HG03565 (cell line): ENCODE results near the gene ISCU.
"Not testable (repeated sequence)": the region's sequence is repeated elsewhere in the genome, so short reads cannot be mapped to it uniquely, and the experiment has no call there.

Experiments used
- ATAC-seq: cut with Tn5 transposase; IDR thresholded peaks from one replicate; pipeline ENCODE4 v1.9.1; 2021; ENCODE audit warnings: mild to moderate bottlenecking, moderate library complexity; ENCODE audit not compliant: unreplicated experiment

ISCU gene

DNA sequence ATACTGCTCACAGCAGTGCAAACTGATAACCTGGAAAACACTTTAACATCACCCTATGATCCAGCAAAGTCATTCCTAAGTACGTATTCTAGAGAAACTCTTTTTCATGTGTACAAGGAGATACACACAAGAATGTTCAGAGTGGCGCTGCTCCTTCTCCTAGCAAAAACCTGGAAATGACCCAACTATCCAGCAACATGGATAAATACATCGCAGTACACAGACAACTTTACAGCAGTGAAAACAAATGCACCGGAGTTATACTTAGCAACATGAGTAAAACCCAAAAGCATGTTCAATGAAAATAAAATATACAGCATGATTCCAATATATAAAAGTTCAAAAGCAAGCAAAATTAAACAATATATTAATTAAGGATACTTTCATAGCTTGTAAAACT is 20.1 kb upstream of the ISCU start:
- ATAC-seq = no peak

DNA sequence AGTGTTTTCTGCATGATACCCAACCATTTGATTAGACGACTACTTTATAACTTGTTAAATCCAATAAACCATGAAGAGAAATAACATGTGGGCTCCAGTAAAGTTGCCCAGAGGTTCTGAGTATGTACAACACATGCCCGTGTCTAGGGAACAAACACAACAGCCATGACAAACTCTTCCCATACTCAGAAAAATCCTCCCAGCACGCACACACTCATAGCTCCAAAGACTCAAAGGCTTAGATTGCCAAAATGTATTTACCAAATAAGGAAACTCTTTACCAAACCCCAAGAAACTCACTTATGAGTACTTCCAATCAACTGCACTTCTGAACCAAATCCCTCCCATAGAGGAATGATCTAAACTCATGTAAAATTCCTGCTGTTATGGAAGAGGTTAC is 18.7 kb upstream of the ISCU start:
- no peak for ATAC-seq

DNA sequence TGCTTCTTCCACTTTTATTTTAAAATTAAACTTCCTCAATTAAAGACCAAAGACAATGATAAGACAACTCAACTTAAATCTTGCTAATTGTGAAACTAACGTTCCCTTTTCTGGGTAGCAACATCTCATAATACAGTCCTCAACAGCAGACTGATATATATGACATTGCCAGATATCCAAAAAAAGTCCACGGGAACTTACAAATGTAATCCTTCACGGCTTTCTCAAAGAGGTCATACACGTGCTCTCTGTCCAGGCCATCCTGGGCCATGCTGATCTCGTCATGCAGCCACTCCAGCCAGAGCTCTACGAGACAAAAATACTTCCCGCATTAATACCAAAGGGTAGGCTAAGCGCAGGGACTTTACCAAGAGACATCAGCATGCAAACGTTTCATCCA is 14.7 kb upstream of the ISCU start:
- ATAC-seq = no peak

DNA sequence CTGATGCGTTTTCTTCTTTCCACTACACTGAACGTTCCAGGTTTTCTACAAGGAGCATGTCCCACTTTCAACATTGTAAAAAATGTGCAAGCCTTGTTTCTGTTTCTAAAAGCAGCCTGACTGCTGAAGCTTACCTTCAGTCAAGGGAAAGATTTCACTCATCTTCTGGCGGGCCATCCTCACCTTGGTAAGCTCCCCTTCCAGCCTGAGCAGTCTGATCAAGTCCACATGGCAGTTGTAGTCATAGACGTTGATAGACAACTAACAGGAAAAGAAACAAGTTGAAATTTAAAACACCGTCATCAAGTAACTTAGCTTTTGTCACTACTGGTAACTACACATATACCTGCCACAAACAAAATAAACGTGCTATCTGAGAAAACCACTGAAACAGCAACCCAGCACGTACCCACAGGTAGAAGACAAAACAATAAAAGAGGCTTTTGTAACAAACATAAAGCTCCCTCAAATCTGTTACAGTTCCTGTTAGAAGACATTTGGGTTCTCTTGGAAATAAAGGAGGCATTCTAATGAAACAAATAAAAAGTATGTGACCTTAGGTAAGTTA is 13.4 kb upstream of the ISCU start:
- no peak for ATAC-seq

DNA sequence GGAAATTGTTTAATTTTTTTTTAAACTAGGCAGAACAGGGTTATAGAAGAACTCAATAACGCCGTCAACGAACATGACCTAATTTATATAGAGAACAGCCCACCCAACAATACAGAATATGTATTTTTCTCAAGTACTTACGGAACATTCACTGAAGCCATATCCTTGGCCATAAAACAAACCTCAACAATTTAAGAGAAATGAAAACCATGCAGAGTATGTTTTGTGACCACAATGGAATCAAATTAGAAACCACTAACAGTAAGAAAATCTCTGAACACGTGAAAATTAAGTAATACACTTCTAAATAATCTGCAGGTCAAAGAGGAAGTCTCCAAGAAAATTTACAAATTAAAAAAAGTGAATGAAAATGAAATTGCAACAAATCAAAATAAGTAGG is 10.9 kb upstream of the ISCU start:
- ATAC-seq = no peak

DNA sequence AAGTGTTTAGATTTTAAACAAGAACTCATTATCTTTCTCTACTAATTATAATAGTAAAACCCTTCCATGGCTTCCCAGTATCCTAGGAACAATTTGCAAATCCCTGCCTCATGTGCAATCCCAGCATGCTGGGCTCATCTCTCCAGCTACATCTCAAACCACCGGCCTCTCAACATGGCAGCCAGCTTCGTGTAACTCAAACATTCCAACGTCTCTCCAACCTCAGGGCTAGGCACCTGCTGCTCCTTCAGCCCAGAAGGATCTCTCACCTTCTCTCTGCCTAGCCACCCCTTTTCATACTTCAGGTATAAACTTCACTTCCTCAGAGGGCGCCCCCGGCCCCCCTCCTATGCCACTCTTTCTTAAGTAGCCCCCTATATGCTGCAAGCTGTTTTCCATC is 8.6 kb upstream of the ISCU start:
- ATAC-seq = no peak

DNA sequence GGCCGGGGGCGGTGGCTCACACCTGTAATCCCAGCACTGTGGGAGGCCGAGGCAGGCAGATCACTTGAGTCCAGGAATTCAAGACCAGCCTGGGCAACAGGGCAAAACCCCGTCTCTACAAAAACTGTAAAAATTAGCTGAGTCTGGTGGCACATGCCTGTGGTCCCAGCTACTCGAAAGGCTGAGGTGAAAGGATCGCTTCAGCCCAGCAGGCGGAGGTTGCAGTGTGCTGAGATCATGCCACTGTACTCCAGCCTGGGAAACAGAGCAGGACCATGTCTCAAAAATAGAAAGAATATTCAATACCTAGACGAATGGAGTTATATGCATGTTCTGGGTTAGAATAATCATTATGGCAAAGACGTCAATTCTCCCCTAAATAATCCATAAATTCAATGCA is 7.0 kb upstream of the ISCU start:
- ATAC-seq = not testable (repeated sequence)

DNA sequence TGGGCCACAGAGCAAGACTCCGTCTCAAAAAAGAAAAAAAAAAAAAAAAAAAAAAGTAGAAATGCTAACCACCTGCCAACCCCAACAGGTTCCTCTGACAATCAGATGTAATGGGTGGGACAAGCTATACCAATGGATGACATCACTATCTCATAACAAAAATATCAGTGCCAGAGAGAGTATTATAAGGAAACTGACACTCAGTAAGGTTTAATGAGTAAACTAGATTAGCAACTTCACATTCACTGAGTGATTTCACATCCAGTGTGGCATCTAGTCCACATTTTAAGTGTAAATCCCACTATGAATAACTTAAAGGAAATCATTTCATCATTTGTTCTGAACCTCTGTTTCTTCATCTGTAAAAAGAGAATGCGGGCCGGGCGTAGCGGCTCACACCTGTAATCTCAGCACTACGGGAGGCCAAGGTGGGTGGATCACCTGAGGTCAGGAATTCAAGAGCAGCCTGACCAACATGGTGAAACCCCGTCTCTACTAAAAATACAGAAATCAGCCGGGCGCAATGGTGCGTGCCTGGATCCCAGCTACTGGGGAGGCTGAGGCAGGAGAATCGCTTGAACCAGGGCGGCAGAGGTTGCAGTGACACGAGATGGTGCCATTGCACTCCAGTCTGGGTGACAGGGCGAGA is 3.3 kb upstream of the ISCU start:
- no peak for ATAC-seq

DNA sequence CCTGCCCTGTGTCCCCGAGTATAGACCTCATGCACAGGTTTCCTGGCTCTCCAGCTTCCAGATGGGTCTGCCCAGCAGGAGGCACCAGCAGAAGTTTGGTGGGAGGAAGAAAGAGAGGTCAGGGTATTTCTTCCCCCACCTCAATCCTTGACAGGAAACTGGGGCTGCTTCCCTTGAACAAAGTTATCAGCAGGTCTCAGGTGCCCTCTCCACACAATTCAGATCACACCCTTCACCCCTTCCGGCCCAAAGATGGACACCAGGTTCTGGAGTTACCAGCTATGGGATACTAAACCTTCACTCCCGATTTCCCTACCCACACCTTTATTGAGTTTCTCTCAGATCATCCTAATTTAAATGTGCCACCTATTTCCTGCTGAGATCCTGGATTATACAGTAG is 2.6 kb upstream of the ISCU start:
- ATAC-seq = no peak

DNA sequence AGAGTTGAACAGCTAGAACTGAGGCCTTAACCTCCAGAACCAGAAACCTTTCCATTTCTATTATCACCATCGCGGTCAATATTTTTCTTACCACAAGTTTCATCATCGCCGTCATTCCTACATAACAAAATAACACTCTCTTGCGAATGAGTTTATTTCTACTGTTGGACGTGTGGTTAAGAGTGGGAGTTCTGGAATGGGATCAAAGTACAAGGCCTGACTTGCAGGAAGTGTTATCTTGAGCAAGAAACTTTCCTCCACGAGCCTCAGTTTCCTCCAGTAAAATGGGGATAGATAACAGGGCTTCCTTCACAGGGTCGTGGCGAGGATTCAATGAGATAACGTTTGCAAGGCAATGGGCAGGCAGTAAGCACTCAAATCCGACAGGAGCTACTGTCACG is 2.1 kb upstream of the ISCU start:
- no peak for ATAC-seq

DNA sequence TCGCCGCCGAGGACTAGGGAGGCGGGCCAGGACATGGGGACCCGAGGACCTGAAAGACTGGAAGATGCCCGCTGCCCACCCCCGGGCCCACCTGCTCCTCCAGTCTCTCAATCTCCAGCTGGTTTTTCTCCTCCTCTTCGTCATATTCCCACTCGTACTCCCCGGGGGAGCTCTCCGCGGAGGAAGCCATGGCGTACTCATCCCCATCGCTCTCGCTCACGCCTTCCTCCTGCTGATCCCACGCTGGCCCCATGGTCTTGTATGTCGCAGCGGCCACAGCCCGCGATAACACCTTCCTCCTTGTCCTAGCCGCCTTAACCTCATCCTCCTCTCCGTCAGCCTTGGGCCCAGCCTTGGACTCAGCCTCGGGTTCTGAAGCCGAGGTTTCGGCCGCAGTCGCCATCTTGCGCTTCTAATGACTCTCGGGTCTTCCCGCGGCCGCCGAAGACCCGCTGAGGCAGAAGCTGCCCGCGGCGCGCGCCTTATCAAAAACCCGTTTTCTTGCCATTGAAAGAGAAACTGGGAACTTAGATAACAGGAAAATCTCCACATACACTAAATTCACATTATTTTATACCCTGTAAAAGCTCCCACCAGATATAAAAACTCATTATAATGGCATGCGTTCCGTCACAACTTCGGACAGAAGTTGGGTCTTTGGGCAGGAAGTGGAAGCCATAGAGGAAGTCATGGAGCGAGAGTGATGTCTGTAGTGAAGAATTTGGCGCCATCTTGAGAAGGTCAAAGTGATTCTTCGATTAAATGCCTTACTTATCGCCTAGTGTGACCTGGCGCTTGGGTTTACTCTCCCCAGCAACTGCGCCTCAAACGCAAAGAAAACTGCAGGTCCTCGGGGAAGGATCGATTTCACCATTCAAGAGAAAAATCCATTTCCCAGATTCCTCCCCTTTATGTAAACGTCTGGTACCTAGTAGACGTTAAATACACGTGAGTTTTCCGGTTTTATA is 1.4 kb upstream of the ISCU start, which contains the start of gene SART3:
TSS of gene SART3 (minus strand) at position 422 of the 968 bp plus-strand sequence. CDS start at position 403, 19 bp downstream.
- ATAC-seq = peak; percentile 28

DNA sequence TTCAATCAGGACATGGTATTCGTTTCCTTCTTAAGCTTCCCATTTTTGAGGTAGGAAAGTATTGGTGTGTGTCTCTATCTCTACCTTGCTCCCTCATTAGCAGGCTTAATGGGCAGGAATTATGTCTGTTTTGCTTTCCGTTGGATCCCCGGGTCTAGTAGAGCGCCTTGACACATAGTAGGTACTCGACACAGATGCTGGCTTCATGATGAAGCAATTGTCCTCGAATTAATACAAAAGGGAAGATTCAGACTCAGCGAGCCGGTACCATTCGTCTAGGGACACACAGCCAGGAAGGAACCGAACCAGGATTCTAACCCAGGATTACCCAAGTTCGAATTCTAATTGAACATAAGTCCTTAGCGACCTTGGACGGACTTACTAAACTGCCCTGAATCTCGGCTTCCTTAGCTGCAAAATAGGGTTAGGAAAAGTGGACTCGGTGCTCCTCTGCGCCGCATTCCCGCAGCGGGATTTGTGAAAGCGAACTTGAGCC is 496 bp upstream of the ISCU start:
- ATAC-seq = no peak

DNA sequence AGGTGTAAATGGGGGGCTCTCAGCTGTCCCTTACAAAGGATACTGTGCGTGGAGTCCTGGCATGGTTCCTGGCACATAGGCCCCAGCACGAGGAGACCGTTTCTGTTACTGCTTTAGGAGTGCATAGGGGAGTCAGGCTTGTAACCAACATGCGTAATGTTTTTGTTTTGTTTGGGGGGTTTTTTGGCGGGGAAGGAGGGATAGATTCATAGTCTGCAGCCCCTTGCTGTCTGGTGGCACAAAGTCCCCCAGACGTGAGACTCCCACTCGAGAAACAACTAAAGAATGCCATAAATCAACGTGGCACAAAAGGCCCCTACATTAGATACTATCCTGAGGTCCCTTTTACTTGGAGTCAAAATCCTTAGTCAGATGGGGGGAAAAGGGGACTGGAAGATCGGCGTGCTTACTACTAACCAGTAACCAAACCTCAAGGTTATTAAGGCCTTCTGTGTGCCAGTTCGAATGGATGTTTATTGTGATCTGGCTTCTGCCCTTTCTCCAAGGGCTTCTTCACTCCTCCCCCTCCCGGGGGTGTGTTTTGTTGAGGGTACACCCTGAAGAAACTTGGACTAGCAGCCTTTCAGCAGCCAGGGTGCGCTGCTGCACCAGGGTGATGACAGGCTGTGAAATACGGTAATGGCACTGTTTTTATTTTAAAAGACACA is 874 bp downstream of the ISCU start:
- ATAC-seq = peak; percentile 24

DNA sequence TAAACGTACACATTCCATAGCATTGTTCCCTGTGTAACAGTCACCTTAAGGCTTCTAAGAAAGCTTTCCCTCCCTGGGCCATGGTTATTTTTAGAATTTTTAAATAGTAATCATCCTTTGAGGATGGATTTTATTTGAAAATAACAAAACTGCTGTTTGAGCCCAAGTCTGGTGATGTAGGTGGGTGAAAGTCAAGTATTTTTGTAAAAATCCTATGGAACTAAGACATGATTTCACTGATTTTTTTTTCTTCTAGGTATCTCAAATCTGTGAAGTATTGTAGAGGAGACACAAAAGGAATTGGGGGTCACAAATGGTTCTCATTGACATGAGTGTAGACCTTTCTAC is 1.4 kb downstream of the ISCU start:
- no peak for ATAC-seq

DNA sequence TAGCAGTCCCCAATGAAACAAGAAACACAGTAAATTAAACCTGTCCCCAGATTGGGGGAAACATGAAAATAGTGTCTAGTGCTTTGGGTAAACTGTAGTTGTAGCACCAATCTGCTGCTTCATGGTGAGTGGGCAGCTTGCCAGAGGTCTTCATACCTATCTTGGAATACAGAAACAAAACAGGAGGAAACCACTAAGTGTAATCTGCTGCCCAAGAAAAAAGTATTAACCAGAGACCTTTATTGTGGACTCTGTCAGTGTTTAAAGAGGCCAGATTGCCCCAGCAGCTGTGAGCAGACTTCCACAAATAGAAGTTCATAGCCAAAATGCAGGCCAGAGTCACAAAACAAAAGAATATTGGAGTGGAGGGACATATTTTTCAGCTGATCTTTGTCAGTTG is 2.3 kb downstream of the ISCU start:
- no peak for ATAC-seq

DNA sequence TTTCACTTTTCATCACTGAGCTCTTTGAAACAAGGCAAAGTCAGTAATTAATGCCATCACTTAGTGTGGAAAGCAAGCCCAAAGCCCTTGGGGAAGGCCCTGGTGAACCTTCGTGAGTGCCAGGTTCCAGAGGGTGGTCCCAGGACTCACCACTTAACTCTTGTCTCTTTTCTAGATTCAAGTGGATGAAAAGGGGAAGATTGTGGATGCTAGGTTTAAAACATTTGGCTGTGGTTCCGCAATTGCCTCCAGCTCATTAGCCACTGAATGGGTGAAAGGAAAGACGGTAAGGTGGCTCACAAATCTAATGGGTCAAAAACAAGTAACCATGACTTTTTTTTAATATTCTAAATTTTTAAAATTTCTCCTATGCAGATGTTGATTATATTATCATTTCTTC is 2.8 kb downstream of the ISCU start:
- no peak for ATAC-seq

DNA sequence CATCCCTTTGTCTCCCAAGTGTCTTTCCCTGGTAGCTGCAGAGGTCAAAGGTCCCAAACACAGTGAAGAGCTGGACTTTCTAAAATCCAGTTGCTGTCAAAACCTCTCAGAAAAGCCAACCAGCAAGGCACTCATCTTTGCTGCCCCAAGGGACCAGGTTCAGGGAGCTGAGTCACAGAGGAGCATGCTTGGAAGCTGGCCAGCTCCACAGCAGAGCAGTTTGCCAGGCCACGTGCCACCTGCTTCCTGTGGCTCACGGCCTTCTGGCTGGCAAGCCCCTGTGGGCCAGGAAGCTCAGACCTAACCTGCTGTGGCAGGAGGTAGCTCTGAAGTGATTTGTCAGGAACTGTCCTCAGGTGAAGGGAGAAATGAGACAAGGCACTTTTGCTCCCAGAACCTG is 3.6 kb downstream of the ISCU start:
- ATAC-seq = no peak

DNA sequence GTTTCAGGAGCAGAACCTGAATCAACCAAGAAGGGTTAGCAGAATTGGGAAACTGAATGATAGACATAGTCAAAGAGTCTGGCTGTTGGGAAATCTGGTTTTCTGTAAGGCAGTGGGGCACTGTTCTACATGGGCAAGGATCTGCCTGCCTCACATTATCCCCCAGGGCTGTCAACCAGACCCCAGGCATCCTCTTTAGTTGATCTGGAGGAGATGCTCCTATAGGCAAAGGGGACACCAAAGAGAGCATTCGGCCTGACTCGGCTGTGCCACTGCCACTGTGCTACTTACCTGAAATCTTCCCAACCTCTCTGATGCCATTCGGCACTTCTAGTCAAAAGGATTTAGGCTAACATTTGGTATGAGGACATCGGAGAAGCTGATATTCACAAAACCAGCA is 4.1 kb downstream of the ISCU start:
- no peak for ATAC-seq

DNA sequence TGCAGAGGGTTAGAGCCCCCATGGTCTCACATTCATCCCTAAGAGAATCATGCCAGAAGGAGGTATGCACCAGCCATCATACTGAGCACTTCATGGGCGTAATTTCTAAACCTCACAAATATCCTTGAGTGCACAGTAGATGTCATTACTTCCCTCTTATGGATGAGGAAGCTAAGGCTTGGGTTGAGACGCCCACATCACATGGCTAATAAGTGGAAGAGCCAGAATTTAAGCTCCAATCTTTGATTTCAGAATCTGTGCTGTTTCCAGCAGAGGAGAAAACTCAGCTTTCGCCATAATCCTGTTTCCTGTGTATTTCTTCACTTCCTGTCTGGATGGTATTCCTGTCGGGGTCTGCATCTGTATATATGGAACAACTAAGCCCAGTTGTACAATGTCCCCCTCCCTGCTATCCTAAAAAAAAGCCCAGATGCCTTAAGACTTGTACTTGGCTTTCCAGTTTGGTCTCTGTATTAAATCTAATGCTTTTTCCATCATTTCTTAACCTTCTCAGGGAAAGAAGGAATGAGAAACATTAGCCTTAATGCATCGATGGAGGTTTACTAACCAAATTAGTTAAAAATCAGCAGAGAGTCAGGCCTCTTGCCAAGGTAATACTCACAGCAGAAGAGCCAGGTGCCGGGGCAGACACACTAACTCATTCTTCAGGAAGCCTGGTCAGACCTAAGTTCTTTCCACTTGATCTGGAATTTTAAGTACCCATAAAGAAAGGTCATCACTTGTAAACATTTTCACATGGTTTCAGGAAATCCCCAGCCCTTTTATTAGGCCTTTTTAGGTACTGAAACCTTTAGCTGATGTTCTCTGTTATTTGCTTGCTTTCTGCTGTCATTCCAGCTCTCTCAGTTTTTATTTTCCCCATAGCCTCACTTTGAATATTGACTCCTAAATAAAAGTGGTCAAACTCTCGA is 5.3 kb downstream of the ISCU start:
- ATAC-seq = no peak
